ENCODE measurements around the gene SGPP2.

DNA sequence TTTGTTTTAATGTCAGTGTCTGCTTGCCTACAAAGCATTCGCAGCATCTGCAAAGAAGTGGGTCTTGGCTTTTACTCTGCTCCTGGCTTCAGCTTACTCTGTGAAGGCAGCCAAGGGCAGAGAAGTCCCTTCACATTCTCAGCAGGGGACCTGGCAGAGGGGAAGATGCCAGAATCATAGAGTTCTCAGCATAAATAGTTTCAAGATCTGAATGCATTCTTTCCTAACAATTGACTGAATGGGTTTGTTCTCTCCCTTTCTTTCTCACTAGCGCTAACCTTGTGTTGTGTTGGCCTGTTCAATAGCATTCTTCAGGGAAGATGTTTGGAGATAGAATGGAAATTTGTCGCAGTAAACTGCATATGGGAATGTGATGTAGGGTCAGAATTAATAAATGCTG is 124.6 kb downstream of the SGPP2 start:
- no peak for TF ChIP-seq EZH2 (optimal IDR thresholded peaks at IDR 0.05; ENCODE audit: low read depth, low read length)
- TF ChIP-seq, protein P1, sequence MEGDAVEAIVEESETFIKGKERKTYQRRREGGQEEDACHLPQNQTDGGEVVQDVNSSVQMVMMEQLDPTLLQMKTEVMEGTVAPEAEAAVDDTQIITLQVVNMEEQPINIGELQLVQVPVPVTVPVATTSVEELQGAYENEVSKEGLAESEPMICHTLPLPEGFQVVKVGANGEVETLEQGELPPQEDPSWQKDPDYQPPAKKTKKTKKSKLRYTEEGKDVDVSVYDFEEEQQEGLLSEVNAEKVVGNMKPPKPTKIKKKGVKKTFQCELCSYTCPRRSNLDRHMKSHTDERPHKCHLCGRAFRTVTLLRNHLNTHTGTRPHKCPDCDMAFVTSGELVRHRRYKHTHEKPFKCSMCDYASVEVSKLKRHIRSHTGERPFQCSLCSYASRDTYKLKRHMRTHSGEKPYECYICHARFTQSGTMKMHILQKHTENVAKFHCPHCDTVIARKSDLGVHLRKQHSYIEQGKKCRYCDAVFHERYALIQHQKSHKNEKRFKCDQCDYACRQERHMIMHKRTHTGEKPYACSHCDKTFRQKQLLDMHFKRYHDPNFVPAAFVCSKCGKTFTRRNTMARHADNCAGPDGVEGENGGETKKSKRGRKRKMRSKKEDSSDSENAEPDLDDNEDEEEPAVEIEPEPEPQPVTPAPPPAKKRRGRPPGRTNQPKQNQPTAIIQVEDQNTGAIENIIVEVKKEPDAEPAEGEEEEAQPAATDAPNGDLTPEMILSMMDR (IDR thresholded peaks at IDR 0.05; ENCODE audit: low read length): no peak
